ENCODE results near the gene PKN2.

The PKN2 gene

DNA sequence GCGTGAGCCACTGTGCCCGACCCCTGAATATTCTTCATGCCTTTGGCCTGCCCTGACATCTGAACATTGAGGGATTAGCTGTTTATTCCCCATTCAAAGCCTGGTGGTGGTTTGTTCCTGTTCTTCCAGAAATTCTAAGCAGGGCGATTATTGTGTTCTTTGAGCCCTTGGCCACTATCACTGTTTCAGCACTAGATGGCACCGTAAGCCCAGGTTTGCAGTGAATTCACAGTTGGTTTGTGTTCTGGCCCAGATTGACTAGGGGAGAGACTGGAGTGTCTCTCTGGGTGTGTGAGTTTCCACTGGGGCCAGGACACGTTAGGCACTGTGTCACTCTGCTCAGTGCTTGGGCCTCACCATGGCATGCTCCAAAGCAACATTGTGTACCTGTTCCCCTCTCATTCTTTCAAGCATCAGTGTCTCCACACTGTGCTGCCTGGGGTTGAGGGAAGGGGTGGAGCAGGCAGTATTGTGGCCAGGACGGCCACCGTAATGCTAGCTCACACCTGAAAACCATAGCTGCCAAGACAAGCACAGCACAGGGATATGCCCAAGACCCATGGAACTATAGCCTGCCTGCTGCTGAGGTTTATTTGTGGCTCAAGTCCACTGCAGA, 52.7 kb downstream of the PKN2 start:
- DNase-seq: no peak

DNA sequence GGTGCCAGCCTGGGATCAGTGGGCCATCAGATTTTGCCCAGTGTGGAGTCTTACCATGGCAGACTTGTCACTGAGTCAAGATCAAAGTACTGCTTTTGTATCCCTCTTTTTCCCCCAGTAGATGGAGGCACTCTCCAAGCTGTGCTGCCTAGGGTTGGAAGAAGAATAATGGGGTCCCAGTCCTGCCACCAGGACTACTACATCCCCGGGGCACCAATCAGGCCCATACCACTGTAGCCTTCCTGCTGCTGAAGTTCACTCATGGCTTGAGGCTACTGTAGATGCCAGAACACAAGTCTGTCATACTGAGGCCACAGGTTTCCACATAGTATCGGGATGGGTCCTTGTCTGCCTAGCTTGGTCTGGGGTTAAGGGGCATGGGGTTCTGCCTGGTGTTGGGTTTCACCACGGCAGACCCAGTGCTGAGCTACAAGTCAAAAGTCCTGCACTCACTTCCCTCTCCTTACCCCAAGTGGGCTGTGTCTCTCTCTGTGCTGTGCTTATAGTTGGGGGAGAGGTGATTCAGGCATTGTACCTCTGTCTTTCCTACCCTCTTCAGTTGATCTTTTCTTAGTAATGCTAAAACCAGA, 53.4 kb downstream of the PKN2 start:
- no peak for DNase-seq

DNA sequence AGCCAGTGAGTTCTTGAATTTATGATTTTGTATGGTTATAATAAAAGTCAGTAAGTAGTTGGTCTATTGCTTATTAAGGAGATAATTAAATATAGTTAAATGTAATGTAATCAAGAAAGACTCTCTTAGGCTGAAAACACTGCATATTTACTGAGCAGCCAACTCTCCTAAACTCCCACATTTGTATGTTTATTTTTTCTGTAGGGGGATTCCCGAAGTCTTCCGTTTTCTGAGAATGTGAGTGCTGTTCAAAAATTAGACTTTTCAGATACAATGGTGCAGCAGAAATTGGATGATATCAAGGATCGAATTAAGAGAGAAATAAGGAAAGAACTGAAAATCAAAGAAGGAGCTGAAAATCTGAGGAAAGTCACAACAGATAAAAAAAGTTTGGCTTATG, 56.7 kb downstream of the PKN2 start:
- DNase-seq: no peak

GRCh38 chr1:88741413-88741812, 57.3 kb downstream of the PKN2 start:
- no peak for DNase-seq

DNA sequence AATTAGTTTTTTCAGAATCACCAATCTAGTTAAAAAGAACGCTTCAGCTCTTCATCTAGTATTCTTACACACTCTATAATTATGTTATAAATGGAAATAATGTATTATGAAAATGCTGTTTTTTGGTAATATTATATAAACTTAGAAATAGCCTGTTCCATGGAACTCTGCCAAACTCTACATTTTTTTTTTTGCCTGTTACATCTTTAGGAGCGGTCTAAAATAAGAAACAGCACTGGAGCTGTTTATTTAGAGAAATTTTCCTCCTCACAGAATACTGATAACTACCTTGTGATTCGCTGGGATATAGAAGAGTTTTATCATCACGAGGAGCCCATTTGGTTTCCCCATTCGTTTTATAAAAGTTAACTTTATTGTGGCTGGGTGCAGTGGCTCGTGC, 58.5 kb downstream of the PKN2 start:
- DNase-seq: no peak

- no peak for DNase-seq
Measured at GRCh38 chr1:88744142-88744541, 60.1 kb downstream of the PKN2 start.

- no peak for DNase-seq
Measured at GRCh38 chr1:88746916-88747315, 62.8 kb downstream of the PKN2 start.

DNA sequence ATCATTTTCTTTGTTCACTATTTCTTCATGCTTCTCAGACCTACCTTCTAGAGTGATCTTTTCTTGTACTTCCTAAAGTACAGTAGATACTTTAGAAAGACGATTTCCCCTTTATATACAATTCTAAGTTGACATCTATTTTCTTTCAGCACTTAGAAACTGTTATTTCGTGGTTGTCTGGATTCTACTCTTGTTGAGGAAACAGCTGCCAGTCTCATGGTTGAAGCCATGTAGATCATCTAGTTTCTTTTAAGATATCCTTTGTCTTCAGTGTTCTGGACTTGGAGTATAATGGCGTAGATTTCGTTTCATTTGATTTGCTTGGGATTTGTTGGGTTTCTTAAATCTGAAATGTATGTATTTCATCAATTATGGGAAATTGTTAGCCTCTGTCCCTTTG, 67.6 kb downstream of the PKN2 start:
- no peak for DNase-seq

DNA sequence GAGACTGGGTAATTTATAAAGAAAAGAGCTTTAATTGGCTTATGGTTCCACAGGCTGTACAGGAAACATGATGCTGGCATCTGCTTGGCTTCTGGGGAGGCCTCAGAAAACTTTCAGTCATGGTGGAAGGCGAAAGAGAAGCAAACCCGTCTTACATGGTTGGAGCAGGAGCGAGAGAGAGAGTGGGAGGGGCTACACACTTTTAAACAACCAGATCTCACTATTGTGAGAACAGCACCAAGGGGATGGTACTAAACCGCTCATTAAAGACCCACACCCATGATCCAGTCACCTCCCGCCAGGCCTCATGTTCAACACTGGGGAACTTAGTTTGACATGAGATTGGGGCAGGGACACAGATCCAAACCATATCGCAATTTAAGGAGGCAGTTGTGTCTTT, 69.4 kb downstream of the PKN2 start:
- no peak for DNase-seq

DNA sequence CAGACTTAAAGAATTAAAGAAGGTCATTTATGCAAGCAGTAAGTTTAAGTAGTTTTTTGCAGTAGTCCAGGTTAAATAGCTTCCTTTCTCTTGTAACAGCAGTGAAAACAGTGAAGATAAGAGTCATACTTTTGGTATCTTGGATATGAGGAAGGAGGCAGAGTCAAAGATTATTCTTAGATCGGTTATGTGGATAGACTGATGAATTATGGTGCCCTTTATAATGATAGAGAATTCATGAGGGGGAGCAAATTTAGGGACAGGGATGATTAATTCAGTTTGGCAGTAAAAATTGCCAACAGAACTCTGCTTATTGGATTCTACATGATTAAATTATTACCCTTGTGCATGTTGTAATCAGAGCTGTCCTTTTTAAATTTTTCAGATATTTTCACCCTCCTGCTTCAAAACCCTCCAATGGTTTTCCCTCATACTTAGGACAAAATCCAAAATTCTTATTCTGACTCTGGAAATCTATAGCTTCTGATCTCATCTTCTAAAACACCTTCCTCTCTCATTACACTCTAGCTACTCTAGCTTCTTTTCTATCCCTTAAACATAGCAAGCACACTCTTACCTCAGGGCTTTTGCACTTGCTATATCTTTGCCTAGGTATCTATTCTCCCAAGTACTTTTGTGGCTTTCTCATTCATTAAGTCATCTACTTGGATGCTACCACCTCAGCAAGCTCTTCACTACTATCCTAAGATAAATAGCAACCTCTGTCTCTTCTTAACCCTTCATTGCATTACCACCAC, 79.8 kb downstream of the PKN2 start:
- DNase-seq: no peak

GRCh38 chr1:88768187-88768586, 84.1 kb downstream of the PKN2 start:
- DNase-seq: no peak

DNA sequence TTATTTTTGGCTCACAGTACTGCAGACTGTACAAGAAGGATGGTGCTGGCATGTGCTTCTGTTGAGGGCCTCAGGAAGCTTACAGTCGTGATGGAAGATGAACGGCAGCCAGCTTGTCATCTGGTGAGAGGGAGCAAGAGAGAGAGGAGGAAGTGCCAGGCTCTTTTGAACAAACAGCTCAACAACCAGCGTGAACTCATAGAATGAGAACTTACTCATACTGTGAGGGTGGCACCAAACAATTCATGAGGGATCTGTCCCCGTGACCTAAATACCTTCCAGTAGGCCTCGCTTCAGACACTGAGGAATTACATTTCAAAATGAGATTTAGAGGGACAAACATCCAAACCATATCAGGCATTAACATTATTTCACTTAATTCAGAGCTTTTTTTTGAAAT, 84.7 kb downstream of the PKN2 start:
- no peak for DNase-seq

DNA sequence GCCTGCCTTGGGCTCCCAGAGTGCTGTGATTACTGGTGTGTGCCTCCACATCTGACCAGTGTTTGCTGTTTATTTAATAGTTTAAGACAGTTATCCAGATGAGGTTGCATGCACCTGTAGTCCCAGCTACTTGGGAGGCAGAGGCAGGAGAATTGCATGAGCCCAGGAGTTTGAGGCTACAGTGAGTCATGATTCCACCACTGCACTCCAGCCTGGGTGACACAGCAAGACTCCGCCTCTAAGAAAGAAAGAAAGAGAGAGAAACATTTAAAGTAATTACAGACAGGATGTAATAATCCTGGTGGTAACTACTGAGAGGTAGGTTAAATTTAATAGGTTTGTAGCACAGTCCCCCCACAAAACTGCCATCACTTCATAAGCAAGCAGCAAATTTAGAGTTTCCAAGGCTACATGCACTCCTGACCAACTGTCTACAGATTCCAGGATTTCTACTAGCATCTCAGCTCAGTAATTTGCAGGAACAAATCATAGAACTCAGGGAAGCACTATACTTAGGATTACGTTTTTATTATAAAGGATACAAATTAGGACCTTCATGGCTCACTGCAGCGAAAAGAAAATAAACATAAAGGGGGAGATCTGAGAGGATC, 89.6 kb downstream of the PKN2 start:
- no peak for DNase-seq

- no peak for DNase-seq
Measured at GRCh38 chr1:88774151-88774556, 90.1 kb downstream of the PKN2 start.

DNA sequence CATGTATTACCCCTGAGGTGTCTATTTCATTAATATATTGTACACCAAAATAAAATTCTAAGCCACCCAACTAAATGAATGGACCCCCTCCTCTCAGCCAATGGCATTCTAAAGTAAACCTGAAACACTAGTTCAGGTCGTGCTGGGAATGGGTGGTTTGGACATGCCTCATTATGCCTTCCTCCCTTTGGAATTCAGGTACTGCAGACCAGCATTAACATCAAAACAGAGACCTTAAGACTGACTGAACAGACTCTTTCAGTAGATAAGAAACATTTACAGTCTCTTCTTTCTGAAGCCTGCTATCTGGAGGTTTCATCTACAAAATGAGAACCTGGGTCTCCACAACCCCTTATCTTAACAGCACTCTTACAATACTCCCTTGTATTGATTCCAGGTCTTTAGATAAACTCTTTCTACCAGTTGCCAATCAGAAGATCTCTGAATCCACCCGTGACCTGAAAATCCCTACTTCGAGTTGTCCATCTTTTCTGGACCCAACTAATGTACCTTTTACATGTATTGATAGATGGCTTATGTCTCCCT, 93.6 kb downstream of the PKN2 start:
- DNase-seq: no peak

DNA sequence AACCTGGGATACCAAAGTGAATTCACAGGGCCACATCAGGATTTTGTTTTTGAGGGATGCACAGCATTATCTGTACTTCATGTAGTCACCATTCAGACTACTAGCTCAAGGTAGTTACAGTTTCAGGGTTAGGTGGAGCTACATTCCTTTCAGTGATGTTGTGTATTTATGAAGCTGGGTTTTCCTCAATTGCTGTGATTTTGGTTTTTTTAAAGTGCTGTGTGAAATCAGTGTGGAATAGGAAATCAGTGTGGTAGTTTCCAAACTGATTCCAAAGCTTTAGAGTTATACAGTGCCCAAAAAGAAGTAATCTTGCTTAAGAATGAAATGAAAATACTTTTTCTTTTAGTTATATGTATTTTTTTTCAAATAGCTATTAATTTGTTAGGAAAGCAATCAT, 95.8 kb downstream of the PKN2 start:
- no peak for DNase-seq

GRCh38 chr1:88780485-88780884, 96.4 kb downstream of the PKN2 start:
- DNase-seq: no peak

DNA sequence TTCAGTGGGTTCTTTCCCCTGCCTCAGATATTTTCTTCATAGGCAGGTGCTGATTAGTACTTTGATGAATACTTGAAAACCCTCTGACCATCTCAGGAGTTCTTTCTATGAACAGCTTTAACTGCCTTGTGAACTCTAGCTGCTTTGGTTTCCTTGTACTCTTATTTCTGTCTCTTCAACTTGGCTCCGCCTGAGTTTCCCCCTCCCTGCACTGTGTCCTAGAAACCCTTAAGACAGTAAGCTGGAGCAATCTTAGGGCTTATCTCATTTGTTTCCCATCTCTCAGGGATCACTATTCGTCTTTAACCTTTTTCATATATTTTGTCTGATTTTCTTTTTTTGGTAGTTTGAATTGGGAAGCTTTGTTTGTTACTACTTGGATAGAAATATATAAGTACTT, 99.1 kb downstream of the PKN2 start:
- DNase-seq: no peak

- no peak for DNase-seq
Measured at GRCh38 chr1:88784551-88784950, 100.5 kb downstream of the PKN2 start.

DNA sequence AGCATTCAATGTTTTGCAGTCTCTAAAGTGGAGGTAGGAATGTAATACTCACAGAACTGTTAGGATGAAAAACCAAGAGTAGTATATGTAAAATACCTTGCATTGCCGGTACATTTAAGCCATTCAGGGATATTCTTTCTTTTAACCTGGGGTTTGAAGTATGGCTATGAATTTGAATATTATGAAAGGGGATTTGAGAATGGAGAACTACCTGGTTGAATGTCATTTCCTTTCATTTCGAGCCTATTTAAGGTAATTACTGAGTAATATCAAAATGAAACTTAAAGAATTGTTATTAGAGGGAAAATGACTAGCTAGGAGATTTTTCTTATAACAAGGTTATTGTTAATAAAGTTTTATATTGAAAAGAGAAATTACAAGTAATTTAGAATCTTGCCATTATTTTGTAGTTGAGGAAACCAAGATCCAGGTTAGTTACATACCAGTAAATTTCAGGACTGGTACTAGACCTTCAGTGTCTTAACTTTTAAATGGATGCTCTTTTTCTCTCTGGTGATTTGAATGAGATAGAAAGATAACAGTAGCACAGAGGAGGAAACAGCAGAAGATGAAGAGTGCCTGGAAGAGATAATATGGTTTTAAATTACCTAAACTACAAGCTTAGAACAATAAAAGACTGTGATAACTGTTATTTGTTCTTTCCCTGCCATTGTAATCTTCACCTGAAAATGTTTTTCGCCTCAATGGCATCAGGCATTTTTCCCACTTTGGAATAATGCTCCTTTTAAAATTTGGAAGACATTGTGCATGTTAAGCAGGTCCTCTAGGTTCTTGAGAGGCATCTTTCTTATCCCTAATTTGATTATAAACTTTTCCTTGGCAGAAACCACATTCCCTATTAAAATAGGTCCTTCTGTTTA, 103.2 kb downstream of the PKN2 start:
- no peak for DNase-seq

DNA sequence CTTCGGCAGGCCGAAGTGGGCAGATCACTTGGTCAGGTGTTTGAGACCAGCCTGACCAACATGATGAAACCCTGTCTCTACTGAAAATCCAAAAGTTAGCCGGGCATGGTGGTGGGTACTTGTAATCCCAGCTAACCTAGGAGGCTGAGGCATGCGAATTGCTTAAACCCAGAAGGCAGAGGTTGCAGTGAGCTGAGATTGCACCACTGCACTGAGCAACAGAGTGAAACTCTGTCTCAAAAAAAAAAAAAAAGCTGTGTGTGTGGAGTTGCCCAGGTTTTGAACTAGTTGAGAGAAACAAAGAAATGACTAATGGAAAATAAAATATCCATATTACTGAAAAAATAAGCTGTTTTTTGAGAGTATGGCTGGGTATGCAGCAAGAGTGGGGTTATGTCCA, 107.1 kb downstream of the PKN2 start:
- DNase-seq: no peak

DNA sequence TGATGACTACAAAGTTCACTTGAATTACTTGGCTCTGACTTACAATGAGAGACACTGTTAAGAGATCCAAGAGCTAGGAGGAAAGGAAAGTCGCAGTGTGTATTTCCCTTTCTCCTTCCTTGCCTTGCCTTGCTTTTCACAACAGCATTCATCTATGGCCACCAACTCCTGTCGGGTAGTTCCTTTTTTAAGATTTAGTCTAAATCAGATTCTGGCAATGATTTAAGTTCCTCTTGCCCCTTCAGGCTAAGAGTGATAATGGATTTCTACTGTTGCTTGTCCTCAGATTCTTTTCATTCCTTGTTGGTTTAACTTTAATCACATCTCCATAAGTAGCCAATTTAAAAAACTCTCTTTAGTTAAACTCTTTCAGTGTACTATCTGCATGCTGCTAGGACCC, 115.4 kb downstream of the PKN2 start:
- DNase-seq: no peak
